A204.1 (cell line): Measurements from ENCODE around the gene ZNF213.

ENCODE experiments used
- FAIRE-seq: peaks from 2 replicates; lab custom pipeline; 2012; peaks lifted over from hg19 to GRCh38; lab: Jason Lieb, UNC

The ZNF213 gene

DNA sequence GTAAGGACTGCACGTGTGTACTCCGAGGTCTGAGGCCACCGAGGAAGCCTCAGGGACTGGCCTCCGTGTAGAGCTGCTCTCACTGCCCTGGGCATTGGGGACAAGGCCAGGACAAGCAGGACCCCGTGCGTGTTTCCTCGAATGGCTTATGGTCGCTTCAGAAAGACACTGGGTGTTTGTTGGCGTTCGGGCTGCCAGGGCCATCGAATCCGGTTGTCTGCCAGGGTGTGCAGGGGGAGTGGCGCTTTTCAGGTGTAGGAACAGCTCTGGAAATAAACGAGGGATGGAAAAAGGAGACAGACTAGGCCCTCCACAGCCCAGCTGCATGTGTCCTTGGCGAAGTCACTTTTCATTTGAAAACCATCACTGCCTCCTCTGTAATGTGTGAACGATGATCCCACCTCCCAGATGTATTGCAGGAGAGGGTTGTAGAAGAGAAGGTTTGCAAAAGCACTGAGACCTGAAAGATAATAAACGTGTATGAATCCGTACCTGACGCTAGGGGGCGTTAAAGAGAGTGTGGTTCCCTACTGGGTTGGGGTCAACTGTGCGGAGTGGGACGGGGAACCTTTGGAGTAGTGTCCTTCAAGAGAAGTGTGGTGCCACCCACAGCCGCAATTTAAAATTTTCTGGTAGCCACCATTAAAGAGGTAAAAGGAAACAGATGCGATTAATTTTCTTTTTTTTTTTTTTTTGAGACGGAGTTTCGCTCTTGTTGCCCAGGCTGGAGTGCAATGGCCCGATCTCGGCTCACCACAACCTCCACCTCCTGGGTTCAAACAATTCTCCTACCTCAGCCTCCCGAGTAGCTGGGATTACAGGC lies 33.6 kb upstream of the ZNF213 start:
- FAIRE-seq: no peak

- FAIRE-seq: no peak
Measured at GRCh38 chr16:3101841-3102470, 32.9 kb upstream of the ZNF213 start.

DNA sequence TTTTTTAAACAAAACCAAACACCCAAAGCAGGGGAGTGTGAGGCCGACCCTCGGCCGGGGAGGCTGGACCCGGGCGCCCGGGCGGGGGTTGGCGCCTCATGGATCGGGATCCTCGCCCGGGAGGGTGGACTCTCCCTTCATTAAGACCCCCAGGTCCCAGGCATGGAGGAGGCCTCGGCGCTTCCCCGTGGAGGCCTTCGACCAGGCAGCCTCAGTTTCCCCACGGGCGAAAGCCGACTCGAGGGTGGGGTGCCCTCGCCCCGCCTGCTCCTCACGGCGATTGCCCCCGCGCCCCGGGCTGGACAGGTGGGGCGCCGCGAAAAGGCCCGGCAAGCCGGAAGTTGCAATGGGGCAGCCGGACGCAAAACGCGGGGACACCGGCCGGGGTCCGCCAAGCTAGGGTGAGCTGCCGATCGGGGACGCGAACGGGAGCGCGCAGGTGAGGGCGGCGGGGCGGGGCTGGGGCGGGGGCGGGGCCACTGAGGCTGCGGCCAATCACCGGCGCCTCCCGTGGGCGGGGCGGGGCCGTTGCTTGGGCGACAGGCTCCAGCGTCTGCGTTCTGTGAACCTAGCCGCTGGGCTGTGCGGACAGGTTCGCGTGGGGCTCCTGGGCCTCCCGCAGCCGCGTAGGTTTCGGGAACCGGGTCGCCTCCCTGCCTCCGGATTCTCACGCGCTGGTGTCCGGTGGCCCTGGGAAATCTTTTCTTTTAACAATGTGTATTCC lies 28.5 kb upstream of the ZNF213 start:
- FAIRE-seq: no peak

GRCh38 chr16:3112058-3112880 lies 22.6 kb upstream of the ZNF213 start, which contains the start of gene ZNF205:
Gene ZNF205 (plus strand): TSS chr16:3112586. CDS start chr16:3113431, 845 bp downstream.
- no peak for FAIRE-seq

DNA sequence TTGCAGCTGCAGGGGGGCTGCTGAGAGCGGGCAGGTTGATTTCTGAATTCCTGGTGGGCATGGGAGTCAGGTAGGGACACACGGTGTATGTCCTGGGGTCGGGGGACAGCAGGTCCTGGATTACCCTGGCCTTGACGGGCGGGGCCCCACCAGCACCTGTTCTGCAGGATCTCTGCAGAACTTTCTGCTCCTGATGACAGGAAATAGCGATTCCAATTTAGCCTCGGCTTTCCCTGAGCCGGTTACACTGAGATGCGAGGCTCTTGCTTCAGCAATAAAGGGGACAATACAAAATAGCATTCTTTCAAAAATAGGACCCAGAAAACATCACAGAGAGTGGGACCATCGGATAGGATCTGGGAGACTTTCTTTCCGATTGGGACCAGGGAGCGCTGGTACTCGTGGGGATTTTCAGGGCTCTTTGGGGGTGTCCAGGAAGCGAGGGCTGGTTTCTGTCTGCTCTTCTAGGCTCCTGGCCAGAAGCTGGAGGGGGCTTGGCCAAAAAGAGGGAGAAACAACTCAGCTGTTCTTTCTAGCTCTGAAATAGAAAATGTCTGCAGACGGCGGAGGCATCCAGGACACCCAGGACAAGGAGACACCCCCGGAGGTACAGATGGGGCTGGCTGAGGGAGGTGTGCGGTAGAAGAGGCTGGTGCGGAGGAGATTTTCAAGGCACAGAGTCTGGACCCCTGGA lies 21.8 kb upstream of the ZNF213 start:
- no peak for FAIRE-seq

GRCh38 chr16:3113765-3114479 lies 20.9 kb upstream of the ZNF213 start:
- no peak for FAIRE-seq

GRCh38 chr16:3115003-3115402 lies 19.8 kb upstream of the ZNF213 start:
- no peak for FAIRE-seq

GRCh38 chr16:3115561-3115960 lies 19.3 kb upstream of the ZNF213 start:
- no peak for FAIRE-seq

- no peak for FAIRE-seq
Measured at GRCh38 chr16:3118204-3118790, 16.5 kb upstream of the ZNF213 start.

DNA sequence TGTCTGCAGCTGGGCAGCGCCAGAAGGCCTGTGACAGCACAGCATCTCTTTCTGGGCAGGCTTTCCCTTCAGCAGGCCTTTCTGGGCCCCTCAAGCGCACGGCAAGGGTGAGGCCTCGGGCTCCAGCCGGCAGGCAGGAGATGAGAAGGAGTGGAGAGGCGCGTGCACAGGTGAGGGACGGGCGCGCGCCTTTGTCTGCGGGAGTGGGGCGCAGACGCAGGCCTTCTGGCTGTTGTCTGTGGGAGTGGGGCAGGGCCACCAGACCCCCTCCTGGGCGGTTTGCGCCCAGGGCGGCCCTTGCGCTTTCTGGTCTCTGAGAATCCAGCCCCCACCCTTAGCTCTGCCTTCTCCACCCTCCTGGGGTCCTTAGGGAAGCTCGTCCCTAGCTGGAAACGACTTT lies 16.0 kb upstream of the ZNF213 start:
- FAIRE-seq: no peak

DNA sequence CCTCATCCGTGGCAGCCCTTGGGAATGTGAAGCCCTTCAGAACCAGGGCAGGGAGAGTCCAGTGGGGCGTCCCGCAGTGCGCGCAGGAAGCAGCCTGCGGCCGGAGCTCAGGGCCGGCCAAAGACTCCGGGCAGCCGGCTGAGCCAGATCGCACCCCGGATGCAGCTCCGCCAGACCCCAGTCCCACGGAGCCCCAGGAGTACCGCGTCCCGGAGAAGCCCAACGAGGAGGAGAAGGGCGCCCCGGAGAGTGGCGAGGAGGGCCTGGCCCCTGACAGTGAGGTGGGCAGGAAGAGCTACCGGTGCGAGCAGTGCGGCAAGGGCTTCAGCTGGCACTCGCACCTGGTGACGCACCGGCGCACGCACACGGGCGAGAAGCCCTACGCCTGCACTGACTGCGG lies 15.5 kb upstream of the ZNF213 start:
- no peak for FAIRE-seq

- no peak for FAIRE-seq
Measured at GRCh38 chr16:3119701-3120408, 15.0 kb upstream of the ZNF213 start.

DNA sequence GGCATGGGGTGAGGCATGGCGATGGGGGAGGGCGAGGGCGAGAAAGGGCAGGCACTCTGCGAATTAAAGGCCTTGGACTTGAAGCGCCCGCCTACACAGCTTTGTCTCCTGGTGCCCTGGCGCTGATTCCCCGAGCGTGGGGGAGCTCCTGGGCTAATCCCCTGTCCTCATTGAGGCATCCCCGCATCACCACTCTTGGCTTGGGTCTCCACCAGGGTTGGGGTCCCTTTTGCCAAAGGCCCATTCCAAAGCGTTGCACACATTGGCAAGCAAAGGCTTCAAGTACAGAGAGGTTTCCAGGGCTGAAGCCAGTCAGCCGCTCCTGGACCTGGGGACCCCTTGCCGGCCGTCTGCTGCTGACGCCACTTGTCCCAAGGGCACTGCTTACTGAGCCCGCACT lies 14.4 kb upstream of the ZNF213 start:
- FAIRE-seq: no peak

DNA sequence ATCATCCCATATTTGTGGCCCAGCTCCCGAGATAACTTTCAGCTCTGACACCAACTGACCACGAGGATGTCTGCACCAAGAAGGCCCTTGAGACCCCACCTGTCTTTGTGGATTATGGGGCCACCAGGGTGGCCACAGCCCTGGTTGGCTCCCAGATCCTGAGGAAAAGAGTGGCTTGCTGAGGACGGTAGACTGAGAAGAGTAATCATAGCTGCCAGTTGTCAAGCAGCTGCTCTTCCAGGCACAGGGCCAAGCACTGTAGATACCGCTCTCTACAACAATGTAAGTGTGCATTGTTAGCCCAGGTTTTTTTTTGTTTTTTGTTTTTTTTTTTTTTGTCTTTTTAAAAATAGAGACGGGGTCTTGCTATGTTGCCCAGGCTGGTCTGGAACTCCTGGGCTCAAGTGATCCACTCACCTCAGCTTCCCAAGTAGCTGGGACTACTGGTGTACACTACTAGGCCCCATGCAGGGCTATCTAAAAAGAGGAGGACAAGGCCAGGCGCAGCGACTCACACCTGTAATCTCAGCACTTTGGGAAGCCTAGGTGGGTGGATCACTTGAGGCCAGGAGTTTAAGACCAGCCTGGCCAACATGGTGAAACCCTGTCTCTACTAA lies 12.9 kb upstream of the ZNF213 start:
- no peak for FAIRE-seq

DNA sequence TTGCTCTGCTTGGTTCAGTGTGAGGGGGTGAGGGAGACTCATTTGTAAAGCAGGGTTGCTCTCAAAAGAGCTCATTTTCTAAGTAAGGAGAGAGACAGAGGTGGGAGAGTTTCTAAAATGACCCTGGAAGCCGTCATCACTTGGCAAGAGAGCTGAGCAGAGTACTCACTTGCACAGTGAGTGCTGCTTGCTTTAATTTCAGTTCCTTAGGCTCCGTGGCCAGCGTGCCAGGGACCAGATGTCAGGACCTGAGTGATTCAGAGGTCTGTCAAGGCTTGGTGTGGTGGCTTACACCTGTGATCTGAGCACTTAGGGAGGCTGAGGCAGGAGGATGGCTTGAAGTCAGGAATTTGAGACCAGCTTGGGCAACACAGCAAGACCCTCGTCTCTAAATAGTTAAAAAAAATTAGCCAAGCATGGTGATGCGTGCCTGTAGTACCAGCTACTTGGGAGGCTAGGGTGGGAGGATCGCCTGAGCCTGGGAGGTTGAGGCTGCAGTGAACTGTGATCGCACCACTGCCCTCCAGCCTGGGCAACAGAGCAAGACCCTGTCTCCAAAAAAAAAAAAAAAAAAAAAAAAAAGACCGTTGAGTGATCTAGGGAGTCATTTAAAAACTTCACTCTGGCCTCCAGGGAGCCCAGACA lies 11.8 kb upstream of the ZNF213 start:
- FAIRE-seq: no peak

DNA sequence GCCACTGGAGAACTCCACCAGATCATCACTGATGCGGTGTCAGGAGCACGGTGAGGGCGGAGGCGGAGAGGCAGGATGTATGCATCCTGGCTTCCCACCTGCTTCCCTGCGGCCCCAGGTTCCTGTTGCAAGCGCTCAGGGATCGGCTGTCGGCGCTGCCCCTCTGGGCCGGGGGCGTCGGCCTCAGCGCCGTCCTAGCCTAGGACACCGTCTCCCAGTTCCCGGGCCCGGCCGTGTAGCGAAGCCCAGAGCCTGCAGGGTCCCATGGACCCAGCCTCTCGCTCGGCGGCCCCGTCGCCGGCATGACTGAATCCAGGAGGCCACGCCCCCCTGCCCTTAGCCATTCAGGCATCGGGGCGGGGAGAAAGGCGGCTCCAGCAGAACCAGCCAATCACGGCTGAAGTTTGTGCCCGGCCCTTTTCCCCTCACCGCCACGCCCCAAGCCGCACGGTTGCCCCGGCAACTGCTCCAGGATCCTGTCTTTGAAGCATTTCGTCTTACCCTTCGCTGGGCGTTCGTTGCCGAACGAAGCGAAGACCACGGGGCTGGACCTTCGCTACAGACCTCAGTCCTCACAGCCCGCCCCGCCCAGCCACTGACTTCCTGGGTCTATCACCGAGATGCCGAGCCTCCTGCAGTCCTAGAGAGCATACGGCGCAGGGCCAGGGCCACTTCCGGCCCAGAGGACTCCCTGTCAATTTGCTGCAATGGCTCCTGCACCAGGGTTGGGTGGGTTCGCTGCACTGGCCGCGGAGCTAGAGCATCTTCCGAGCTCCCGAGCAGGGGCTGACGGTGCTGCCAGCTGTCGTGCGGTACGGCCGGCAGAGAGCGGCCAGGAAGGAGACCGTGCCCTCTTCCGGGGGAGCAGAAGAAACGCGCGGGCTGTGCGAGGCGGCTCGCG lies 10.6 kb upstream of the ZNF213 start:
- peak; percentile 96 for FAIRE-seq

DNA sequence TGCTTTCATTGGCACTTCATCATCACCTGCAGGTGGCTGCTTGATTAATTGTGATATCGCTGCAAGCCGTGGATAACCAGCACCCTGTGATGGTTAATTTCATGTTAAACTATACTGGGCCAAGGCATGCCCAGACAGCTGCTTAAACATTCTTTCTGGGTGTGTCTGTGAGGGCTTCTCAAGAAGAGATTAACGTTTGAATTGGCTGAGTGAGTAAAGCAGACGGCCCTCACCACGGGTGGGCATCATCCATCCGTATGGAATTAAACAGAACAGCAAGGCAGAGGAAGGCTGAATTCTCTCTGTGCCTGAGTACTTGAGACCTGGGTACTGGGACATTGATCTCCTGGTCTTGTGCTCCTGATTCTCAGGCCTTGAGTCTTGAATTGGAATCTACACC lies 7.1 kb upstream of the ZNF213 start:
- no peak for FAIRE-seq
